HG02852 (cell line): ENCODE data around the gene TFAM.
A peak's percentile ranks its signal among the peaks of the same experiment; 100 is the strongest.

Experiments
- ATAC-seq: cut with Tn5 transposase; IDR thresholded peaks from one replicate; pipeline ENCODE4 v1.9.1; 2021; ENCODE audit warnings: mild to moderate bottlenecking, moderate library complexity; ENCODE audit not compliant: unreplicated experiment

TFAM gene

DNA sequence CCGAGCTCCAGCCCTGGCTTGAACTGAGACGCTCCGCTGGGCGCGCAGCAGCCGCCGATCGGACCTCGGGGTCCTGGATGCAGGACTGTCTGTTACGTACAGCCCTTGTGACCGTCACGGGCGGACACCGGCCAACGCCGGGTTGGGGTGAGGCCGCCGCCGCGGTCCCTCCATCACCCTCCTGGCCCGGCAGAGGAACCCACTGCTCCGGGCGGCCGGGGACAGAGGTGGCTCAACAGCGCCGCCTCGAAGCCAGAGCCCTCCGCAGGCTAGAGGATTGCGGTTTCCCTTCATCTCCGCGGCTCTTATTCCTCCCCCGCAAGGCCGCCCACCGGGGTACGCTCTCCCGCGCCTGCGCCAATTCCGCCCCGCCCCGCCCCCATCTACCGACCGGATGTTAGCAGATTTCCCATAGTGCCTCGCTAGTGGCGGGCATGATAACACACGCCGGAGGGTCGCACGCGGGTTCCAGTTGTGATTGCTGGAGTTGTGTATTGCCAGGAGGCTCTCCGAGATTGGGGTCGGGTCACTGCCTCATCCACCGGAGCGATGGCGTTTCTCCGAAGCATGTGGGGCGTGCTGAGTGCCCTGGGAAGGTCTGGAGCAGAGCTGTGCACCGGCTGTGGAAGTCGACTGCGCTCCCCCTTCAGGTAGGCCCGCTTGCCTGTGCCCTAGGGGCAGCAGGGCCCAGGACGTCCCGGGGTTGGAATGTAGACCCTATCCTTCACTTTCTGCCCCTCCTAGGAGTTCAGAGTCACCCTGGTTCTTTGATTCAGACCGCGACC lies at the start of gene TFAM:
Gene TFAM, plus strand, starts transcription at position 412 of the 785 bp plus-strand sequence. Its CDS starts 138 bp downstream, at position 550.
- peak; percentile 85 for ATAC-seq

DNA sequence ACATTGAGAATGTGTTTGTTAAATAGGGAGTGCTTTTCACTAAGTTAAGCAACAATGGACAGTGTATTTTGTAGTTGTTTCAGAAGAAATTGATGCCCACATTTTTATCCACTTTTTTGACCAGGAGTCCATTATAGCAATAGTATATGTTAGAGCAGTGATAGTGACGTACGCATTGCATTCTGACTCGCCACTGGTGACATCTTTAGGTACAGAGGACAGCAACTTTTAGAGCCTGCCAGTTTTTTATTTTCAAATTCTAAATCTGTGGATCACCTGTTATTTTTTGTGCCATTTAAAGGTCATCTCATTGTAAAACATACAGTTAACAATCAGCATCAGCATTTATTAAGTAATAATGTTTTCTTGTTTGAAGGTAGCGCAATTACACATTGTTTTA lies 49.0 kb upstream of the TFAM start:
- ATAC-seq: no peak

DNA sequence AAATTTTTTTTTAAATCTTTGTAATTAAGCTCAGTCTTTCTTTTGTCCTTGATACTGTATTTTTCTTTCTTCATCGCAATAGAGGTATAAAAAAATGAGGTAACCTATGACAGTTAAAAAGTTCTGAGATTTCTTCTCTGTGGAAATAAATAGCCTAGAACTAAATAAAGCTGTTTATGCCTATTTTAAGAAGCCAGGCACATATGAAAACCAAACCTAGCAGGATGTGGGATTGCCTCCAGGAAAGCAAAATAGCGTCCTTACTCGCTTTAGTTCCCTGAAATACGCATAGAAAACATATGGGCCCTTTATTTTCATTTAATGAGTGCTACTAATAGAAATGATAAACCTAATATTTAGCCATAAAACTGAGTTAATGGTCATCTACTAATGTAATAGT lies 43.8 kb upstream of the TFAM start:
- ATAC-seq: no peak

DNA sequence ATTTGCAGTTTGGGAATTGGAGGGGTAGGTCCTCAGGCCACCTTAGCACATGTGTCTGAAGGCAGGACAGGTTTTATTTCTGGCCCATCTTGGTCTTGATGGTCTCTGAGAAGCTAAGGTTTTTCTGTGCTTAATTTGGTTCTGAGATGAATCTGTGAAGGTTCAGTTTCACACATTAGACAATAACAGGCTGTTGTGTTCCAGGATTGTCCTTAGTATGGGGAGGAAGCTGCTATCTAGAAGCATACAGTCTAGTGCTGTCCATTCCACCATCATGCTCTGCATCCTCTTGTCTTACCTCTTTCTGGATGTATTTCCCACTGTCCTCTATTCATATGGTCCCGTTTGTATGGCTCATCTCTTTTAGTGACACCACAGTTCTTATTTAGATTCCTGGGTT lies 43.3 kb upstream of the TFAM start:
- ATAC-seq: peak; percentile 66

DNA sequence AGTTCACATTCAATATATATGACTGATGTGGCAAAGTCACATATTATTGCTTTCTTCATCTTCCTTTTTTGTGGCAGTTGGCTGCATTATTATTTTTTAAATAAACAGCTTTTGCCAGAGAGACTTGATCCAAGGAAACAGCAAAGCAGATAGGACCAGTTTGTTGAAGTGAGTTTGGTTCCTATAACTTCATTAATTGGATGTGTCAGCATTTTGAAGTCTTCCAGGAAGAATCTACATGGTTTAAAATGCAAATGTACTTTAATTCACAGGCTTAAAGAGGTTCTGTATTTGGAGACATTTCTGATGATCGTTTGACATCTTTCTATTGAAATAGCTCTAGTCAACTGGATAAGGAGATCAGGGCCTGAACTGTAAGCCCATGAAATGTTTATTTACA lies 37.2 kb upstream of the TFAM start:
- no peak for ATAC-seq

DNA sequence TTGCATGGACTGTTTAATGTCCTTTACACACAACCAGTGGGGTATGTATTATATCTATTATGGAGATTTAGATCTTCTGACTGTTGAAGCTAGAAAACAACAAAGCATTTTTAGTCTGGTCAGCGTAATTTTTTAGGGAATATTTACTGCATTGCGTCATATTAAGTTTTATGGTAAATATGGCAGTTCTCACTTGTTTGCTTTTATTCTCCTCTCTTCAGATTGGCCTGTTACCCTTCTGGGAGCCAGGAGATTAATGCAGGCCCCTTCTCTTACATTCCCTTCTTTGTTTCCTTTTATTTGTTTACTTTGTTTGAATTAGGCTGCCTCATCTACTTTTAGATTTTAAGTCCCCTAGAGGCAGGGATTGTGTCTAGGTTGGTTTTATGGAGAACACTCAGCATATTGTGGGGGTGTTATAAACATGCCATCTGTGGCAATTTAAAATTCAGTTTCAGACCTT lies 36.6 kb upstream of the TFAM start:
- no peak for ATAC-seq

DNA sequence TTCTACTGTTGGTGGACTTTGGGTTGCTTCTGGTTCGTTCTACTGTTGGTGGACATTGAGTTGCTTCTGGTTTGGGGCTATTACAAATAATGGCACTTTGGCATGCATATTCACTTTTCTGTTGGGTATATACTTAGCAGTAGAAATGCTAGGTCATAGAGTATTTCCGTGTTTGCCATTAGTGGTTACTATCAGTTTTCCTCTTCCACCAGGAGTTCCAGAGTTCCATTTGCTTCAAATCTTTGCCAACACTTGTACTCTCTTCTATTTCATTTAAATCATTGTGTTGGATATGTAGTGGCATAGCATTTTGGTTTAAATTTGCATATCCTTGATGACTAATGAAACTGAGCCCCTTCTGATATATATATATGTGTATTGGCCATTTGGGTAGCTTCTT lies 35.2 kb upstream of the TFAM start:
- no peak for ATAC-seq

DNA sequence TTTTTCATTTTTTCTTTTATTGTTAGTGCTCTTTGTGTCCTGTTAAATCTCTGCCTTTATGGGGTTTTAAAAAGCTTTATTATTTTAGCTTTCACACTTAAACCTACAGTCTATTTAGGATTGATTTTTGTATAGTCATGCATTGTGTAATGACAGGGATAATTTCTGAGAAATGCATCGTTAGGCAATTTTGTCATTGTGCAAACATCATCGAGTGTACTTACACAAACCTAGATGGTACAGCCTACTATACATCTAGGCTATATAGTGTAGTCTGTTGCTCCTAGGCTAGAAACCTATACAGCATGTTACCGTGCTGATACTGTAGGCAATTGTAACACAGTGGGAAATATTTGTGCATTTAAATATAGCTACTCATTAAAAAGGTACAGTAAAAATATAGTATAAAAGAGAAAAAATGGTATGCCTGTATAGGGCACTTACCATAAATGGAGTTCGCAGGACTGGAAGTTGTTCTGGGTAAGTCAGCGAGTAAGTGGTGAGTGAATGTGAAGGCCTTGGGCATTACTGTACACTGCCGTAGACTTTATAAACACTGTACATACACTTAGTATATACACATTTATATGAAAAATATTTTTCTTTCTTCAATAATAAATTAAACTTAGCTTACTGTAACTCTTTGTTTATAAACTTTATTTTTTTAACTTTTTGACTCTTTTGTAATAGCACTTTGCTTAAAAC lies 34.4 kb upstream of the TFAM start:
- ATAC-seq: no peak

DNA sequence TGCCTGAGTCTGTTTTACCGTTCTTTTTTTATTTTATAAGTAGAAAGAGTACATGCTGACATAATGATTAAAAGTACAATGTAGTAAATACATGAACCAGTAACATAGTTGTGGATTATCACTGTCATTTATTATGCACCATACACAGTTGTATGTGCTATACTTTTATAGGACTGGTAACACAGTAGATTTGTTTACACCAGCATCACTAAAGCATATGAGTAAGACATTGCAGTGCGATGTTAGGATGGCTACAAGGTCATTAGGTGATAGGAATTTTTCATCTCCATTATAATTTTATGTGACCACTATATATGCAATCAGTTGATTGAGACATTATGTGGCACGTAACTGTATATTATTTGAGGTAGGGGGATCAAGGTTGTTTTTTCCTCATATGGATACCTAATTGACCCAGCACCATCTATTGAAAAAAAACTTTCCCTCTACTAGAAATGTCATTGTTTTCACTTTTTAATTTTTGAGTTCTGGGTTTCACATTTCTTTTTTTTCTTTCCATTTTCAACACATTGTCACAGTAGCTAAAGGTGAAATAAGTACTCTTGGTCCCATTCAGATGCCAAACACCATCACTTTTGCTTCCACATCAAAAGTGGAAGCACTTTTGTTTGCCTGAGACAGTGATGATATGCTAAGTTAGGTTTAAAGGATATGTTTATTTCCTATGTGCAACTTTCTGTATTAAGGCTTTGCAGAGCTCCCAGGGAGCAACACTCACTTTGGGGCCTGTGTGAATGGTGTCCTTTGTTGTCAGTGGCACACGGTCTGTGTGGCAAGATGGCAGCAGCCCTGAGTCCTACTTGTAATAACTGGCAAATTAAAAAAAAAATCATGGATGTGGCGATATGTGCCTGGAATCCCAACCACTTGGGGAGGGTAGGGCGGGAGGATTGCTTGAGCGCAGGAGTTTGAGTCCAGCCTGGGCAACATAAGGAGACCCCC lies 33.3 kb upstream of the TFAM start:
- ATAC-seq: no peak

DNA sequence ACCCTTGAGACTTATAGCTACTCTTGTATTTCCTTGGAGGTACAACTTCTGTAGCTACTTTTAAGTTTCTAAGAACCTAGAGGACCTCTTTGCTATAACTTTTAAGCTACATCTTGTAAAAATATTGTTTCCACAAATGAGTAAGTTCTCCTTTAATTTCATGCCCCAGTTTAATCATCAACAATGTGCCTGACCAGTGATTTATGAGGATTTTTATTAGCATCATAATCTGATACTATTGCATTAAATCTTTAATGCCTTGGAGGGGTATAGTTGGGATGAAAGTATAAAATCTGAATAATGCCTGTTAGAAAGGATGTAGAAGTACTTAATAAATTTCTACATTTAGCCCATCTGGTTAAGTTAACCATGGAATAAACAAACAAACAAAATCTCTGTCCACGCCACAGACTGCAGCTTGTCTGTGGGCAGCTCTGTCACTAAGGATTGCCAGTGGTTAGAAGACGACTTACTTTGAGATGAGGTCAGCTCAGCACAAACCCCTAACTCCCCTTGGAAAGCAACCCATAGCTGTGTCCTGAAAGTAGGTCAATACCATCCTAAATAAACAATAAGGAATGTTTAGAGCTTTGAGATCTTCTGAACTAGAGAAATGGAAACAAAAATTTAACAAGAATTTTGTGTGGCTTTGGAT lies 32.1 kb upstream of the TFAM start:
- no peak for ATAC-seq

DNA sequence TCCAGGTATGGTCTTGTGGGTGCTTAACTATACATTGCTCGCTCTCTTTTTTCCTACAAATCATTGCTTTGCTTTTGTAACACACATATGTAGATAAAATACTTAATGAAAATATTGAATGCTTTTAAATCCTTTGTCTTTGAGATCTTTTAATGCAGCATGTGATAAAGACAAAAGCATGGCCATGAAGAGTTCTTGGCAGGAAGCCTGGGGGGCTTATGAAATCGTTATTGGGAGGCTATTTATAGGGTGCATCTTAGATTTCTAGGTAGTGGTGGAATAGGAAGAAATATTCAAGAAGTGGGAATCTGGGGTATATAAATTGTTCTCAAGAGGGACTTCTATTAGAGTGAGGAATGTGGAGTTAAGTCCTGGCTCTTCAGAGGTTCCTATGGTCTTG lies 28.5 kb upstream of the TFAM start:
- ATAC-seq: no peak

DNA sequence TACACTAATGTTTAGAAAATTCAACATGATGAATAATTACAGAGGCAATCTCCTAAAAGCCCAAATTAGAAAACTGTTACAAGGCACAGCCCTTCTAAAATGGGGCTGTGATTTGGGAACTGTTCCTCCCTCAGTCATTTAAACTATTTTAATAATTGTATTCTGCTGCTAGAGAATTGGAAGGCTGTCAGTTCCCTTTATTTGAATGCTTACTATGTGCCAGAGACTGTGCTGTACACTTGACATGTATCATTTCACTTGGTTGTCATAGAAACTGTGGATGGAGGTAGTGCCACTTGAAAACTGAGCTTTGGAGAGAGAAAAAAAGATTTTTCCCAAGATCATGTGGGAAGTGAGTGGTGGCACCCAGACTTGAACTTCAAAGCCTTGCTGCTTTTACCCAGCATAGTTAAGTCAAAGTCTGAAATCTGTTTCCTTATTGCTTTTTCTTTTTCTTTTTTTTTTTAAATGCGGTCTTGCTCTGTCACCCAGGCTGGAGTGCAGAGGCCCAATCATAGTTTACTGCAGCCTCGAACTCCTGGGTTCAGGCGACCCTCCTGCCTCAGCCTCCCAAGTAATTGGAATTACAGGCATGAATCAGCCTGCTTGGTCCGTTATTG lies 26.8 kb upstream of the TFAM start:
- no peak for ATAC-seq

DNA sequence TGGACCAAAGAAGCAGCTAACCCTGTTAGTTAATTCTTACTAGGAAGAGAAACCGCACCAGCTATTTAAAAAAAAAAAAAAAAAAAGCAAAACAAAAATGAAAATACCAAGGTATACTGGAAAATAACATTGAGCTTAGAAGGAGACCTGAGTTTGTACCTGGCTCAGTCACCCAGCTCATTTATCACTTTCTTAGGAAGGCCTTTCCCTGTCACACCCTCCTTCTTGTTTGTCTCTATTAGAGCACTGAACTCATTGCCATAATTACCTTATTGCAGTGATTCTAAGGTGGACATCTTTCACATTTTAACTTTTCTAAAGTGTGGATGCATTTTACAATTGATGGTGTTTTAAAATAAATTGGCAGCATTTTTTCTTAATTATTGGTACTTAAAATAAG lies 26.3 kb upstream of the TFAM start:
- ATAC-seq: no peak

DNA sequence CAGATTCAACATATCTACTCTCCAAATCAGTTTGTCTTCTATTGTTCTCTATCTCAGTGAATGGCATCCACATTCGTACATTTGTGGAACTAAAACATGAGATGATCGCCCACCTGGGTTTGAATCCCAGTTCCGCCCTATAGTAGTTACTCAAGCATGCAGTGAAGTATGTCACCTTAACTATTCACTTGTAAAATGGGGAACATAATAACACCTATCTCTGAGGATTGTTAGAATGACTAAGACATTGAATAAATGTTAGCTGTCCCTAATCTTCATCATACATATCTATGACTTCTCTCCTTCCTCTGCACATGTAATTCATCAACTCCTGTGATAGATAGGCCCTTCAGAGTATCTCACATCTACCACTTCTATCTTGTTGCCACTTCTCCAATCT lies 25.7 kb upstream of the TFAM start:
- no peak for ATAC-seq

DNA sequence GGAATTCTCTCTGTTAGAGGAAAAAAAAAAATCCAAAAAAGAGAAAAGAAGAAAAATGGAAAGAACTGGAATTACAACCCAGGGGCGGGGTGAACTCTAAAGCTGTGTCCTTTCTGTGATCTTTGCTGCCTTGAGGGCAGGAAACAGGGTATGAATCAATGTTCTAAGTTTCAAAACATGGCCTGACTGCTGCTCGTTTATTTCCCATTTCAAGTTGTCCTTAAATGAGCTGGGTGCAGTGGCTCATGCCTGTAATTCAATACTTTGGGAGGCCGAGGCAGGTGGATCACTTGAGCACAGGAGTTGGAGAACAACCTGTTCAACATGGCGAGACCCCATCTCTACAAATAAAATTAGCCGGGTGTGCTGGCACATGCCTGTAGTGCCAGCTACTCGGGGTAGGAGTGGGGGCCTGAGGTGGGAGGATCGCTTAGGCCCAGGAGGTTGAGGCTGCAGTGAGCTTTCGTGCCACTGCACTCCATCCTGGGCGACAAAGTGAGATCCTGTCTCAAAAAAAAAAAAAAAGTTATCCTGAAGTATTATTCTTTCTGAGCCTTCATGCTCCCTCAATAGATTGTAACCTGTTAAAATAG lies 24.7 kb upstream of the TFAM start:
- no peak for ATAC-seq

DNA sequence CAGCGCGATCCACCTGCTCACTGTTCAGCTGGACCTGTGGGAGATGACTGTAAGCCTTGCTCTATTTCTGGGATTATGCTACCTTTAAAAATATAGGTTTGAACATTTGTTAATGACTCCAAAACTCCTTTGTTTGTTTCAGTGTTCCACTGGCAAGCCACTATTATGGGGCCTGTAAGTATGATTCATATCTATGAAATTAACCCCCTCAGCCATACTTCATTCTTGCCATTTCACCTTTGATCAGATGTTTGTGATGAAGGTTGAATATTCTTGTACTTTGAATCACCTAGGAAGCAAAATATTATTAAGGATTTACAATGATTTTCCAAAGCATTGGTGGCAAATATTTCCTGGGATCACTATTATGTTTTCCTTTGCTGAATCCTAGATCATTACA lies 23.9 kb upstream of the TFAM start:
- no peak for ATAC-seq

DNA sequence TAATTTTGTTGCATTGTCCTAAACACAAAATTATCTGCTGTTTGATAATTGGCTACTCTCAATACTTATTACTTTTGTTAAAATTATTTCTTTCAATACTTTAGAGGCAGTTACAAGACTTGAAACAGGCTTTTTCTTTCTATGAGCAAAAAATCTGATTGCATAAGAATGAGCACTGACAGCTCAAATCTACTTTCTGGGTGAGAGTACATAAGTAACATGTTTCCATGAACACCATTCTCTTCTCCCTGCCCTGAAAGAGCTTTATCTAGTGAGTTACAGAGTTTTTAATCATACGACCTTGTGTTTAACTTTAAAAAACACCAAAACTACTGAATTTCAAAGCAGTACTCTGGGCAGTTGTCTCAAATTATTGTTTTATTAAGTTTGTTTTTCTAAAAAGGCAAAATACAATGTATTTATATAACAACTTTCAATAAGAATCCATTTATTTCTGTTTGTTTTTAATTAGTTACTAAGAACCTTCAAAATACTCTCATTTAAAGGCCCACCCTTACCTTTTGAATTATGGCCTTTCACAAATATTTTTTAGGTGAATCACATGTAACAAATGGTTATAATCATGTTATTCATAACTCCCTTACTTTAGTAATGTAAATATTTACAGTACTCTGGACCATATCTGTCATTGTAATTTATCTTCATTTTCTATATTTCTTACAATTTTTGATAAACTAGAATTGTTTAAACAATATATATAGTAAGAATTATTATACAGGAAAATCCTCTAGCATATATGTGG lies 23.0 kb upstream of the TFAM start:
- ATAC-seq: no peak

DNA sequence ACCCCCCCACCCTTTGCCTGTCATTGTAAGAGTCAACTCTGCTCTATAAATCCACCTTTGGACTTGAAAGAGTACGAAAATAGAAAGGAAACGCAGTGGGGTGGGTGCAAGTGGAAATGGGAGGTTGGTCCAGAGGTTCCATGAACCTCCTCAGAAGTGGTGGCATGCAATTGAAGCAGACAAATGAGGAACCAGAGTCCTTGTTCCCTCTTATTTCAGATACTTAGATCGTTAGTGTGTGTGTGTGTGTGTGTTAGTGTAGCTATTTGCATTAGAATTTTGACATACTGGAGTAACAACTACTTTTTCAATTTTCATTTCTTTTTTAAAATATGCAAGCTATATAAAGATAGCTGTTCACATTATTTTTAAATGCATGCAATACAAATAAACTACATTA lies 18.1 kb upstream of the TFAM start:
- ATAC-seq: no peak

DNA sequence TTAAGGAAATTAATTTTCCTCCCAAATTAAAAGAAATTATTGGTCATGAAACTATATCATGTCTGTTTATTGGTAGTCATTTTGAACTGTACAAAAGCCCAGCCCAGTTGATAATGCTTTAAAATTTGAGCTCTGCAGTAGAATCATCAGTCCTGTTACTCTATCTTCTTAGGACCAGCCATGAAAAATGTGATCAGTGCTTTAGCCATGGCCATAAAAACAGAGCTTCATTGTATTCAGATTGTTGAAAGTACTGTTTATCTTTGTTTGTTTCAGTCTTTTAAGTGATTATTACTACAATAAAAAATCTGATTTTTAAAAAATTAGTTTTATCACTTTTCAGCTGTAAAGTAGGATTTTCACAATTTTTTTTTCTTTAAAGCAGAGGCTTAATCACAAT lies 13.7 kb upstream of the TFAM start:
- ATAC-seq: no peak
